HG03064 (cell line): ENCODE results near the gene CA12.

Experiments
- ATAC-seq: cut with Tn5 transposase; IDR thresholded peaks from one replicate; pipeline ENCODE4 v1.9.1; 2021; ENCODE audit warnings: low read depth; ENCODE audit not compliant: unreplicated experiment

The CA12 gene

GRCh38 chr15:63314409-63314808 lies 67.2 kb downstream of the CA12 start:
- no peak for ATAC-seq

- no peak for ATAC-seq
Observed at GRCh38 chr15:63313825-63314224, 67.8 kb downstream of the CA12 start.

- ATAC-seq, result no peak
Observed at GRCh38 chr15:63312286-63312685, 69.4 kb downstream of the CA12 start.

GRCh38 chr15:63310646-63311045 lies 71.0 kb downstream of the CA12 start:
- ATAC-seq, result no peak

- ATAC-seq, result no peak
Observed at GRCh38 chr15:63308947-63309346, 72.7 kb downstream of the CA12 start.

GRCh38 chr15:63308491-63308890 lies 73.2 kb downstream of the CA12 start:
- ATAC-seq, result no peak

- no peak for ATAC-seq
Observed at GRCh38 chr15:63306492-63307073, 75.1 kb downstream of the CA12 start.

GRCh38 chr15:63305260-63305659 lies 76.4 kb downstream of the CA12 start:
- ATAC-seq, result no peak

- ATAC-seq, result no peak
Observed at GRCh38 chr15:63301088-63301487, 80.6 kb downstream of the CA12 start.

GRCh38 chr15:63299943-63300575 lies 81.6 kb downstream of the CA12 start:
- no peak for ATAC-seq

GRCh38 chr15:63296195-63296594 lies 85.5 kb downstream of the CA12 start:
- no peak for ATAC-seq

- ATAC-seq, result no peak
Observed at GRCh38 chr15:63295341-63295740, 86.3 kb downstream of the CA12 start.

GRCh38 chr15:63294359-63294758 lies 87.3 kb downstream of the CA12 start:
- no peak for ATAC-seq

- ATAC-seq, result no peak
Observed at GRCh38 chr15:63292771-63293170, 88.9 kb downstream of the CA12 start.

GRCh38 chr15:63292241-63292640 lies 89.4 kb downstream of the CA12 start:
- ATAC-seq, result no peak

- no peak for ATAC-seq
Observed at GRCh38 chr15:63291507-63291906, 90.1 kb downstream of the CA12 start.

- ATAC-seq, result no peak
Observed at GRCh38 chr15:63288778-63289378, 92.8 kb downstream of the CA12 start.

- ATAC-seq, result no peak
Observed at GRCh38 chr15:63288342-63288741, 93.3 kb downstream of the CA12 start.

- ATAC-seq, result no peak
Observed at GRCh38 chr15:63287109-63287508, 94.5 kb downstream of the CA12 start.

GRCh38 chr15:63284335-63284734 lies 97.3 kb downstream of the CA12 start:
- no peak for ATAC-seq

- ATAC-seq, result no peak
Observed at GRCh38 chr15:63283126-63283525, 98.5 kb downstream of the CA12 start.

GRCh38 chr15:63277893-63278456 lies 103.7 kb downstream of the CA12 start:
- ATAC-seq, result no peak
